ENCODE data around the gene THBS2.
"Not testable (repeated sequence)": the region's sequence is repeated elsewhere in the genome, so short reads cannot be mapped to it uniquely, and the experiment has no call there.

THBS2 gene

DNA sequence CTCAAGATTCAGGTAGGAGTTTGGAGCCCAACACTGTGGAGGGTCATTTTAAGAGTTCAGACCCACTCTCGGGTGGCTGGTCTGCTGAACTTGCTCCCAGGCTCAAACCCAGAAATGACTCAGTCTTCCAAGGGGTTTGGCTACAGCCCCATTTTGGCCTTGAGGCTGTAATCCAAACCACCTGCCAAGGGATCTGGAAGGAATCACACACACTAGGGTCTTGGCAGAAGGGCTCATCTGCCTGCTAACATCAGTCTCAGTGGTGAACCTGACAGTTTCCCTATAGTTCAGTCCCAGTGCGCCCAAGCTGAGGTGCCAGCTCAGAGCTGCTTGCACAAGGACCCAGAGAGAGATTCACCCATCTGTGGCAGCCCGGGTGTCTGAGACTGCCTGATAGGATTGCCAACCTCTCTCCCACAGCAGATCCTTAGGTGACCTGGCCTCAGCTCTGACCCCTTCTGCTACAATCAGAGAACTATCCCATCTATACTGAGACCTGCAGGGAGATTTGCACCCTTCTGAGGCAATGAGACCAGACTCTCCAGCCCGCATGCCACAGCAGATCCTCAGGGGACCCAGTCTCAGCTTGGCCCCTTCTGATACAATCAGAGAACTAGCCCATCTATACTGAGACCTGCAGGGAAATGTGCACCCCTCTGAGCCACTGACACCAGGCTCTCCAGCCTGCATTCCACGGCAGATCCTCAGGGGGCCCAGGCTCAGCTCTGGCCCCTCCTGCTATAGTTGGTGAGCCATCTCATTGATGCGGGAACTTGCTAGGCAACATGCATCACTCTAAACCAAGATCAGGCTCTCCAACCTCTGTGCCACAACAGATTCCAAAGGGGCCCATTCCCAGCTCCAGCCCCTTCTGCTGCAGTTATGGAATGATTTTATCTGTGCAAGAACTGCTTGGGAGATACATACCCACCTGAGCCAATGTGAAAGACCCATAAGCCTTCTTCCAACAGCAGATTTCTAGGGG lies 48.2 kb downstream of the THBS2 start:
- no peak for DNase-seq

DNA sequence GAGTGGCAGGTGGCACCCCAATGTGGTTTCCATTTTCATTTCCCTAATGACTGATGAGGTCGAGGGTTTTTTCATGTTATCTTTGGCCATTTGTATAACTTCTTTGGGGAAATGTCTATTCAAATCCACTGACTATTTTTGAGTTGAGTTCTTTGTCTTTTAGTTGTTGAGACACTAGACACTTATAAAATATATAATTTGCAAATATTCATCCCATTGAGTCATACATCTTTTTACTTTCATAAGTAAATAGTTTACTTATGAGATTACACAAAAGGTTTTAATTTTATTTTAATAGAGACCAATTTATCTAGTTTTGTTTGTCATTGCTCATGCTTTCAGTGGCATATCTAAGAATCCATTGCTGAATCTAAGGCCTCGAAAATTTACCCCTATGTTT lies 49.5 kb downstream of the THBS2 start:
- DNase-seq, result no peak

DNA sequence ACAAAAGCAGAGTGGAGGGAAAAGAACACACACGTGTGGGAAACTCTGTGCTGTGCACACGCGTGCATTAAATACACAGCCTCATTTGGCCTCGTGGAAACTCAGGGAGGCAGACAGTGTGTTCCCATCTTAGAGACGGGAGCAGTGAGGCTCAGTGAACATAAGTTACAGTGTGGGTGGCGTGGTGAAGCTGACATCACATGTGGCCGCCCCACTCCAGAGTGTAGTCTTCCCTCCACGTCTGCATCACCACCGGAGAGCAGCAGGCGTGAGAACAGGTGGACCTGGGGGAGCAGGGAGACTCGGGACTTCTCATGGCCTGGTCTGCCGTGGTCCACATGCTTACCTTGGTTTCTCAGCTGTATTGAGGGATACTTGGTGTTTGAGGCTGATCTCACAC lies 51.7 kb downstream of the THBS2 start:
- DNase-seq, result no peak

DNA sequence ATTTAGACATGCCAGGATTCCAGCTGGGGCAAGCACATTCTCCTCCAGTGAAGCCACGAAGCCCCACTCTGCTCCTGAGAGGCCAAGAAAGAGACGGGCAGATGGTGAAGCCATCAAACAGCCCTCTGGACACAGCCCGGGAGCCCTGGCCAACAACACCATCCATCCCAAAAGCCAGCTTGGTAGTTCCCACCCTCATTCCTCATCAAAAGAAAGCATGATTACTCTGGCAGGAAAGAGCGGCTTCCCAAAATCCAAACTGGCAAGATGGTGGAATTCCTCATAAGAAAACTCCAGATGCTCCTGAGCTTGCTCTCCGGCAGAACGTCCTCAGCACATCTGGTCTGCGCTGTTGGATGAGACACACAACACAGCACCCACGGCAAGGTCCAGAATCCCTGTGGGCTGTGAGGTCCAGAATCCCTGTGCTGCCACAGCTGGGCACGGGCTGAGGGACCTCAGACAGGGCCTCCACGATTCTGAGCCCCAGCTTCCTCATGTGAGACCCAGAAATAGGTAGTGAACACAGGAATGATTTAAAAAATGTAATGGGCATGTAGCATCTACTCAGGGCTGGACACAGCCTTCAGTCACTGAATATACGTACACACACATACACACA lies 52.6 kb downstream of the THBS2 start:
- DNase-seq, result no peak

DNA sequence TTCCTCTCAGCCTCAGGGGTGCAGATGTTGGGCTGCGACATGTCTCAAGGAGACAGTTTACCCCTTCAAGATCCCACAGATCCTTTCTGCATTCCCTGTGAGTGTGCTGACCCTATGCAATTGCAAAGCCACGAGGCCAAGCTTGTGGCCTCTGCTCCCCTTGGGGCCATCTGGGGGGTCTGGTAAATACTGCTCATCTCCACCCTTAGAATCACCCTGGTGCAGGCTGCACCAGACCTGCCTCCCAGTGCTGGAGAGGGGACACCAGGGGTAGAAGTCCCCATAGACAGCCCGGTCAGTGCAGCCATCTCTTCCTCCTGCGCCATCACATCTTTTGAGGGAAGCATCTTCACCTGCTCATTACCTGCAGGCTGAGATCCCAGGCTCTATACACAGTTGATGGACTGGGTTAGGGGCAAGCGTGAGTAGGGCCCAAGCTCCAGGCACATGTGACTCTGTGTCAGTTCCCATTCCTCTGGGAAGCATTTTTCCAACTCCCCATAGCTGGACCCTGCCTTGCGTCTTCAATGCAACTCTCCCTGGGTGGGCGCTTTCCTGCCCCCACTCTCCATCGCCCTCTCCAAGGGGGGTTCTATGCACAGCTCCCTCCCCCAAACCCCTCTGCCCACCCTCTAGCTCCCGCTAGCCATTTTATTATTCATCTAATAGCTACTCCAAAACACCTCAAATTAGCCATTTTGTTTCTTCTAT lies 53.9 kb downstream of the THBS2 start:
- DNase-seq, result no peak

DNA sequence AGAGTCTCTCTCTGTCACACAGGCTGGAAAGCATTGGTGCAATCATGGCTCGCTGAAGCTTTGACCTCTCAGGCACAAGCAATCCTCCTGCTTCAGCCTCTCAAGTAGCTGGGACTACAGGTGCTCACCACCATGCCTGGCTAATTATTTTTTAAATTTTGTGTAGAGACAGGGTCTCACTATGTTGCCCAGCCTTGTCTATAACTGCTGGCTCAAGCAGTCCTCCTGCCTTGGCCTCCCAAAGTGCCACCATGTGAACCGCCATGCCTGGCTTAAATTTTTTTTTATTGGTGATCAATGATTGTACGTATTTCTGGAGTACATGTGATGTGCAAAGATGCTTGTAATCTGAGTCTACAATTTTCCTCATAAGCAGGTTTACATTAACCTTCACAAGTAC lies 54.8 kb downstream of the THBS2 start:
- DNase-seq, result no peak

DNA sequence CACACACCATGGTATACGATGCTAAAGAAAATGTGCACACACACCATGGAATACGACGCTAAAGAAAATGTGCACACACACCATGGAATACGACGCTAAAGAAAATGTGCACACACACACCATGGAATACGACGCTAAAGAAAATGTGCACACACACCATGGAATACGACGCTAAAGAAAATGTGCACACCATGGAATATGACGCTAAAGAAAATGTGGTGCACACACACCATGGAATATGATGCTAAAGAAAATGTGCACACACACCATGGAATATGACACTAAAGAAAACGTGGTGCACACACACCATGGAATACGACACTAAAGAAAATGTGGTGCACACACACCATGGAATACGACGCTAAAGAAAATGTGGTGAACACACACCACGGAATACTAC lies 55.7 kb downstream of the THBS2 start:
- DNase-seq, result not testable (repeated sequence)

DNA sequence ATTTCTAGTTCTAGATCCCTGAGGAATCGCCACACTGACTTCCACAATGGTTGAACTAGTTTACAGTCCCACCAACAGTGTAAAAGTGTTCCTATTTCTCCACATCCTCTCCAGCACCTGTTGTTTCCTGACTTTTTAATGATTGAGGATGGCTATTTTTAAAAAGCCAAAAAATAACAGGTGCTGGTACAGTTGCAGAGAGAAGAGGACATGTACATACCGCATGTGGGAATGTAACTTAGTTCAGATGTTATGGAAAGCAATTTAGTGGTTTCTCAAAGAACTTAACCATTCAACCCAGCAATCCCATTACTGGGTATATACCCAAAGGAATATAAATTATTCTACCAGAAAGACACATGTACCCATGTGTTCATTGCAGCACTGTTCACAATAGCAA lies 57.4 kb downstream of the THBS2 start:
- DNase-seq, result not testable (repeated sequence)

DNA sequence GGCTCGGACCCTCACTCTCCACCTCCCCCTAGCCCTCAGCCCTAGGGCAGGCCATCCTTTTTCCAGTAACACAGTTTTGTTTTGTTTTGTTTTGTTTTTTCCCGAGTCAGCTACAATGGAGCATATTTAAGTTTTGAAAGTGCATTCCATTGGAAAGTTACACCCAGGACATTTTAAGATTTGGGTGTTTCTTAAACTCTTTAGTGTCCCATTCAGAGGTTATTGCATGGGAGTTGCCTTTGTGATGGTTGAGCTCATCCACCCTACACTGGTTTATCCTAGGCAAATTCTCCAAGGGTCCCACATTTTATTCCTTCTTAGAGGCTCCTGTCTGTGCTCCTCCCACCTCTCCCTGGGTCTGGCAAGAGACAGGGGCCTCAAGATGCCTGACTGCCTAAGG lies 58.9 kb downstream of the THBS2 start:
- no peak for DNase-seq

DNA sequence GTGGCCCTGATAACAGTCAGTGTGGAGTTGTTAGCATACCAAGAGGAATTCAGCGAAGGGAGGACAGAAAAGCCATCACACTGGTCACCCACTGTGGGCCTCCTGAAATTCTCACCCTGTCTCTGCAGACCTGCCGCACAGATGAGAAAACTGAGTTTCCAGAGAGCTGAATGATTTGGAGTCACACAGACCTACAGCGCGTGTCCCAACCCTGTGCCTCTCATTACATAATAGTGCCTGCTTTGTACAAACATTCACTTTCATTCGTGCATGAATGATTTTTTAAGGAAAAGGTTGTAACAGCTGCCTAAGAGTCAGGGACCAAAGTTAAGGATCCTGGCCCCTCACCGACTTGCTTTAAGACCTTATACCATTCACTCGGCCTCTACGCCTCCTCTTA lies 62.7 kb downstream of the THBS2 start:
- no peak for DNase-seq

DNA sequence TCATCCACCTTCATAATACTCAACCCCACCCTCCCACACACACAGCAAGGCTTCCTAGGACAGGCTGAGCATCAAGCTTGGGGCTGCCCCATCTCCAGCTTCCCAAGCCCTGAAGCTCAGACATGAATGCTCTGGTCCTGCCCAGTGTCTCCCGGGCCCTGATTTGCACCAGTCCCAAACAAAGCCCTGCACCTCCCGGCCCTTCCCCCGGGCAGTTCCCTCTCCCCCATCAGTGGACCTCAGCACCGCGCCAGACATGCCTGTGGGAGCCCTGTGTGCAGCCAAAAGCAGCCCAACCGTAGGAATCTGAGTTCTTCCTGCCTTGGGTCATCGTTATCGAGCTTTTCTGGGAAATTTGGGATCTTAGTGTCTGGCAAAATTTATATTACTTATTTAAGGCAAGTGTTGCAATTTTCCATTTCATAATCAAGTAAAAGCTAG lies 63.5 kb downstream of the THBS2 start:
- no peak for DNase-seq

DNA sequence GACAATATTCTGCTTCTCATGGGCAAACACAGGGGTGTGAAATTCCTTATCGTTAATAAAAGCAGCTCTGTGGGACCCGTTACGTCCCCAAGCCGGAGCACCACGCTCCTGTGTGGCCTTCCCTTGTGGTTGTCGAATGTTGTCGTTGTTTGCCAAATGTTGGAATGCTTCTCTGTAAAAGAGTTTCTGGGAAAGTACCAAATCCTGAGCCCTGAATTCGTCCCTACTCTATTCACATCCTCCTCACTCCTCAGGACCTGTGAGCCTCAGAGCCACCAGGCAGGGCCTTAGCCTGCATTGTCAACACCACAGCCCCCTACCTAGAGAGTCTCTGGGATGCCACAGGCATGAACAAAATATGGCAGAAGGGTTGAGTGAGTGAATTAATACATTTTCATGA lies 64.0 kb downstream of the THBS2 start:
- no peak for DNase-seq

DNA sequence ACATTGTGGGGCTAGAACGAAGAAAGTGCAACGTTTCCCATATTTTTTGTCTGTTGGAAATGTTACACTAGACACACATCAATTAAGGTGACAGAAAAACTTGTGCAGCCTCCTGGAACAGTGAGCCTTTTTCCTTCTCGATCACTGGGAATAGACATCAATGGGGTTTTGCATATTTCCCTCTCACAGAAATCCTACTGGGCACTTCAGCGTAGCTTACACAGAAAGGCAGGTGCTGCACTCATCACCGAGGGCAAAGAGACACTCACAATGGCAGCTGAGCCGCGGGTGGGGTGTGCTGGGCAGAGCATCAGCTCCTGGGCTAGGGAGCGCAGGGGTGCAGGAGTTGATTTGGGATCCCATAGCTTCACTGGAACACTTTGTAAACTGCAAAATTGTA lies 64.5 kb downstream of the THBS2 start:
- no peak for DNase-seq

DNA sequence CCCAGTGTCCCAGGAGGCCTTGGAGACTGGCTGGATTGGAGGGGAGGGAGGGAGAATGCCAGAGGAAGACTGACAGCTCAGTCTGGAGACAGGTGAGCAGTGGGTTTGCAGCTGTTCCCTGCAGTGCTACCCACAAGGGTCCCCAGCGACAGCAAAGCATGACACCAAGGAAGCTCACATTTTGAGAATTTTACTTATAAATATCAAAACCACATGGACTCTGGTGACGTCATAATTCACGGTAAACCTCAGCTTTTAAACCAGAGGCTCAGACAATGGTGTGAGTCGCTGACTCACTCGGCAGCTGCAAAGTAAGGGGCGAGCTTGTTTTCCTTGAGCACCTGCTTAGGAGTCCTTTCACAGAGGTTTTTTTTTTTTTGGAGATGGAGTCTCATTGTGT lies 65.2 kb downstream of the THBS2 start:
- no peak for DNase-seq

DNA sequence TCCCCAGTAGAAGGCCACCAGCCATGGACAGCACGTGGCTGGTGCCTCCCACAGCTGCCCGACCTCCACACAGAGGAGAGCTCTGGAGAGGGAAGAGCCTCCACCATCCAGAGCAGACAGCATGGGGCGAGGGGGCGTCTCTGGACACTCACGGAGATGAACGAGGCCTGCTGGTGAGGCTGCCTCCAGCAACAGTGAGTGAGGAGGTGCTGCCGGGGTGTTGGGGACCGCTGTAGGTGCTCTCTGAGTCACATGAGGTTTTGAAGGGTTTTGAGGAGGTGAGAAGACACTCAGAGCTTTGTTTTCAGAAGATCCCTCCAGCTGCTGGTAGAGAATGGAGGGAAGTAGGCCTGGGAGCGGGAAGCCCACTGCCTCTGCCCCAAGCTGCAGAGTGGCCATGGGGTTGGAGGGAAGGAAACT lies 65.6 kb downstream of the THBS2 start:
- DNase-seq, result no peak

DNA sequence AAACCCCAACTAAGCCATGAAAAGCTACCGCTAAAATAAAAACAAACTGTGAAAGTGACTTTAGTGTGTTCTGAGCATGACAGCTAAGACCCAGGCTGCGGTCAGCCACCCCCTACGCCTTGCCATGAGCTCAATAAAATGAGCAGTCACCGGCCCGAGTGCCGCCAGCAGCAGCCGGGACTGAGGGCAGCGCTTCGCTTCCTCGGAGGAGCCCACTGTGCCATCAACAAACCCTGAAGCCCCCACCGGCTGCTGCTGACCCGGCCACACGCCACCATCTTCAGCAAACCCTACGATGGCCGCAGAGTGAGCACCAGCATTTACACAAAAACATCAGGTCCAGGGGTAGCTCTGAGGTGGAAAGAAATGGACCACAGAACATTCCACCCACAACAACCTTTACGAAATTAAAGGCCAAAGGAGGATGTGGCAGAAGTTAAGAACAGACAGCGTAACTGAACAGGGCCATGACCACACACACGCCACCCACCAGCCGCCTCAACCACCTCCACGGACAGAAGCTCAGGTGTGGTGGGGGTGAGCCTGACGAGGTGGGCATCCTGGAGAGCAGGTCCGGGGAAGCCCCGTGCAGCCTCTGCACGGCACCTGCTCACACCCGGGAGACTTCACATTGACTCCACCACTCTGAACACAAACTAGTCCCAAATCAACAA lies 67.0 kb downstream of the THBS2 start:
- DNase-seq, result no peak

DNA sequence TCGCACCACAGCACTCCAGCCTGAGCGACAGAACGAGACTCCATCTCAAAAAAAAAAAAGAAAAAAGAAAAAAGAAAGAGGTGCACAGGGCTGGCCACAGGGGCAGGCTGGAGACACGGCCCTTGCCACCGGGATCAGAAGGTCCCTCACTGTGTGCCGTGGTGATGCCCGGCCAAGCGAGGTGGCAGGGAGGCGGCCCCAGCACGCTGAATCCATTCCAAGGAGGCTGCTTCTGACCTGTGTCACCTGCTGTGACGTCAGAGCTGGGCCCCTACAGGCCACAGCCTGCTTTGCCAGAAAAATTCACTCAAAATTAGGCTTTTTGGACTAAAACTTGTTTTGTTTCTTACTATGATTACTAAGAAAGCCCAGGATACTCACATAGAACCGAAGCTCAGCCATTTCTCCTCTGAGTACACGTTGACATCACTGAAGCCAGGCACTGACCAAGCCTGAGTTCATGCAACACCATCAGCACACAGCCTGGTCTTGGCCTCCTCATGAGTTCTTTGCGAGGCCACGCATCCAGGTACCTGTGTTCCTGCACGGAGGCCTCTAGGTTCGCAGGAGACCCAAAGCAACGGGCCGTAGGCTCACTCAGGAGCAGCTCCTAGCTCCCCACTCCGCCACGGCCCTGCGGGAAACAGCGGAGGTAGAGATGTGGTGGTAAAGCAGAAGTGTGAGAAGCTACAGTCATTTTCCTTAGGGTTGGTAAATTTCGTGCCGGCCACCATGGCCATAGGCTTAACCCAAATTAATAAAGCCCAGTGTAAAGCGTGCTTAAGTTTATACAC lies 67.8 kb downstream of the THBS2 start:
- no peak for DNase-seq

DNA sequence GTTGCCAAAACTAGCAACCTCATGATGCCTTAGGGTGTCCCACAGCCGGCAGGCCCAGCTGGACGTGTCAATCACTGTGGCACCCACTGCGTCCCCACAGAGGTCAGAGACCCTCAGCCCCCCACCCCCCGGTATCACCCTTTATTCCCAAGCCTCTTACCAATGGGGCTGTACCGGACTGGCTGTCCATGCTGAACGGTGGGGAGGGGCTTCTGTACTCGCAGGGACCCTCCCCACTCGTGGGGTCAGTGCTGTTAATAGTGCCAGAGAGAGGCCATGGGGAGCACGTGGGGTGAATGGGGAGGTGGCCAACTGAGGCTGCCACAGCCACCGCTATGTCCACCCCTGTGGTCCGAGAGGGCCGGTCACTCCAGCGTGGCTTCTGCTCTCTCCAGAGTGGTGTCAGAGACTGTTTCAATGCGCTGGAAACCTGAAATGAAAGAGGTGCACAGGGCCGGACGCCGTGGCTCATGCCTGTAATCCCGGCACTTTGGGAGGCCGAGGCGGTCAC lies 68.6 kb downstream of the THBS2 start:
- DNase-seq, result no peak

DNA sequence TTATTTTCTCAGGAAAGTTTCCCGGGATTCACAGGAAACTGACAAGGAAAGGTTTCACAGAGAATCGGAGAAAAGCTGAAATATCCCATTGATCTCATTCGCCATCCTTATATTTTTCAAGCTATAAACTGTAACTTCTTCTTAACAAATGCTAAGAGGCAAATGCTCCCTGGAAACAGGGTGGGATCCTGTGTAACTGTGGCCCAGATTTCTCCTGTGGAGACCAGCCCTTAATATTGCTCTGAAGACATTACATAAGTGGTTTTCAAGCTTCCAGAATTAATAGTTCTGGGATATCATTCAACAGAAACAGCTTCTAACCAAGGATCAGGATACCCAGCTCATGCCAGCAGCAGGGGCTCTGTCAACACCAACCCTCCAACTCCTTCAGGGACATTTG lies 69.2 kb downstream of the THBS2 start:
- DNase-seq, result no peak

DNA sequence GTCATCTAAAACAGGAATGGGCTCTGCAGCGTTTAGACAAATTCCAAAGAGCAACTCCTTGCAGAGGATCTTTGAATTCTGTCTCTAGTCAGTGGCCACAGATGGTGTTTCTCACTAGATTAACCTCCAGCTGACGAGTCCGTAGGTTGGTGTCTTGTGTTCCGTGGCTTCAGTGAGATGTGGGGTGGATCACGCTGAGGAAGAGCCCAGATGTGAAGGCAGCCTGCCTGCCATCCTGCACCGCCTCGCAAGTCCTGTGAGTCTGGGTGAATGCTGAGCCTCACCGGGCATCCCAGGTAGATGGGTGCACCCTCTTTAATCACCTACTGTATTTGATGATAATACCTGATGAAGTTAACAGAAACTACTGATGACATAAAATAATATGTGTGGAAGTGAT lies 70.4 kb downstream of the THBS2 start:
- no peak for DNase-seq

DNA sequence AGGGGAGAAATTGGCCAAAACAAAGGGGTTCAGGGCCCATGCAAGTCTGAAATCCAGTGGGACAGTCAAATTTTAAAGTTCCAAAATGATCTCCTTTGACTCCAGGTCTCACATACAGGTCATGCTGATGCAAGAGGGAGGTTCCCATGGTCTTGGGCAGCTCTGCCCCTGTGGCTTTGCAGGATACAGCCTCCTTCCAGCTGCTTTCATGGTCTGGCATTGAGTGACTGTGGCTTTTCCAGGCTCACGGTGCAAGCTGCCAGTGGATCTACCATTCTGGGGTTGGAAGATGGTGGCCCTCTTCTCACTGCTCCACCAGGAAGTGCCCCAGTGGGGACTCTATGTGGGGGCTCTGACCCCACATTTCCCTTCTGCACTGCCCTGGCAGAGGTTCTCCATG lies 73.8 kb downstream of the THBS2 start:
- not testable (repeated sequence) for DNase-seq

Measured in bone marrow (tissue), 2 donors.